Thyroid gland (tissue), 4 donors: ENCODE measurements around the gene PRKCZ. TPM values are rescaled to one million over a fixed set of nuclear protein-coding genes. Genes with fewer than 3 reads are reported as not detected.
A peak's percentile ranks its signal among the peaks of the same experiment; 100 is the strongest.

Source experiments
- DNase-seq, 2 donors: peaks; one replicate each; pipeline ENCODE4 v3.0.0-alpha.2; 2019
- H3K27ac ChIP-seq, 3 donors: fragments of 200-600 bp; sonication (generic); 1 replicate in 2 of 3; 2 replicates in 1 of 3; pipeline ENCODE4 v1.5.1; 2016 to 2019; ENCODE audit warnings: mild to moderate bottlenecking in 1 of 3, moderate library complexity in 1 of 3
- H3K27me3 ChIP-seq: fragments of 200-600 bp; sonication (generic); one replicate; pipeline ENCODE4 v1.5.1; 2019
- H3K36me3 ChIP-seq, 2 donors: fragments of 200-600 bp; sonication (generic); one replicate each; pipeline ENCODE4 v1.5.1; 2016 to 2019
- H3K4me1 ChIP-seq, 2 donors: fragments of 200-600 bp; sonication (generic); one replicate each; pipeline ENCODE4 v1.5.1; 2017 to 2019
- H3K4me3 ChIP-seq, 3 donors: fragments of 200-600 bp; sonication (generic); replicated peaks in 1 of 3; 1 replicate in 2 of 3; 2 replicates in 1 of 3; pipeline ENCODE4 v1.5.1; 2016; ENCODE audit warnings: mild to moderate bottlenecking in 1 of 3
- H3K9me3 ChIP-seq: fragments of 200-600 bp; sonication (generic); one replicate; pipeline ENCODE4 v1.5.1; 2017
- CTCF ChIP-seq, 6 experiments: fragments of 200-600 bp in 3 of 6; fragments of 450-650 bp in 3 of 6; sonication (generic) in 3 of 6; IDR thresholded peaks; one replicate each; pipeline ENCODE4 v1.5.1; 2016 to 2019; ENCODE audit warnings: antibody characterized with exemption in 6 of 6, mild to moderate bottlenecking in 2 of 6, inconsistent platforms in 1 of 6, moderate library complexity in 1 of 6
- POLR2A ChIP-seq, 2 donors: fragments of 450-650 bp; IDR thresholded peaks; one replicate each; pipeline ENCODE4 v1.6.1; 2017; ENCODE audit warnings: antibody characterized with exemption in 2 of 2, mild to moderate bottlenecking in 2 of 2, moderate library complexity in 1 of 2
- WGBS, 2 donors: methylation state at CpG; one replicate each; pipeline ENCODE4 v1.1.5; 2017; 5-methylcytosine and 5-hydroxymethylcytosine counted together
- intact Hi-C: fragments of 100-400 bp; cut with DNase I; formaldehyde crosslinking; loops from one replicate; pipeline ENCODE4 v1.15.1; 2023
- total RNA-seq, 4 donors: library from RNA; depleted of rRNA; stranded (reverse); fragments of >200 nt; gene quantifications; one replicate each; pipeline ENCODE4 v1.2.3, GENCODE V29; 2016

Gene PRKCZ
- total RNA-seq, 4 donors from 2014 or later = 33.6 to 53.0 (median 44.3) TPM

DNA sequence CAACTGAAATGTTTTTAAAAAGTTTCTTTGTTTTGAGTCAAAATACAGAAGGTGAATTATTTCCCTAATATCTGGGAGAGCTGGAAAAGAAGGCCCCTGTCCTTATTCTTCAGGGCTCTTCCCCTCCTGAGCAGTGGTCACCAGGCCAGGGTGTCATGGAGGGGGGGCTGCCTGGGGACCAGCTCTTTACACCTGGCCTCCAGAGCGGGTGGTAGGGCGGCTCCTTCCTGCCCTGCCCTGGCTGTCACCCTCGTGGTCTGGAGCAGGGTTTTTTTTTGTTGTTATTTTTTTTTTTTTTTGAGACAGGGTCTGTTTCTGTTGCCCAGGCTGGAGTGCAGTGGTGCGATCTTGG is 184.5 kb downstream of the PRKCZ start:
- TF ChIP-seq POLR2A (IDR thresholded peaks at IDR 0.05) (no peak), CTCF (IDR thresholded peaks at IDR 0.05) (no peak)
- Histone ChIP-seq H3K9me3 (no peaks in the 10 kb centered on the region), H3K36me3 (no peaks in the 10 kb centered on the region), H3K4me1 (peaks cover 99 to 100% of the 10 kb centered on the region in 2 donors), H3K4me3 (peak overlapping the region in 1 of 3 donors; percentile 23), H3K27me3 (no peaks in the 10 kb centered on the region), H3K27ac (peak overlapping the region; percentile 75 to 84 (median 78))
- intact Hi-C loops = loop anchor here (5.0 kb wide), 2 partner anchors 38 to 83 kb away; no protein-coding TSS in a partner anchor
- peak; percentile 50 to 51 for DNase-seq
- WGBS, 2 donors = 40 to 49% methylated on average over 4 of the region's 4 CpGs

Other genes with a start within 250 kb of the PRKCZ start
- gene GNB1, start 159.3 kb upstream of the PRKCZ start, total RNA-seq = 100 to 1,000 TPM; 154 to 200 (median 174) TPM
- under 1 TPM in 1 of 4 donors, not detected in 3; 0.13 TPM for gene CALML6, start 135.2 kb upstream of the PRKCZ start, total RNA-seq
- not detected for gene TMEM52, start 131.1 kb upstream of the PRKCZ start, total RNA-seq
- gene CFAP74, start 46.6 kb upstream of the PRKCZ start, total RNA-seq = under 1 TPM in 1 of 4 donors, not detected in 3; 0.13 TPM
- under 1 TPM in 2 of 4 donors, not detected in 2; 0.49 to 0.78 TPM for gene GABRD, start 31.1 kb upstream of the PRKCZ start, total RNA-seq
- 10 to 100 TPM; 42.2 to 82.2 (median 50.2) TPM for gene FAAP20, start 144.4 kb downstream of the PRKCZ start, total RNA-seq
- gene SKI, start 177.9 kb downstream of the PRKCZ start, total RNA-seq = 10 to 100 TPM; 31.4 to 59.6 (median 39.9) TPM